HEK293 (cell line): Measurements from ENCODE around the gene PRR18.
A peak's percentile ranks its signal among the peaks of the same experiment; 100 is the strongest.

Experiments used
- CTCF ChIA-PET: fragments of 350-600 bp; formaldehyde crosslinking; extraction: SDS; loops from one replicate; lab custom pipeline; 2021; ENCODE audit warnings: antibody characterized with exemption; lab: Yijun Ruan, JAX
- POLR2A ChIA-PET: fragments of 300-600 bp; formaldehyde crosslinking; extraction: SDS; loops from one replicate; lab custom pipeline; 2020; ENCODE audit warnings: antibody characterized with exemption, inconsistent platforms; lab: Yijun Ruan, JAX
- H3K27ac ChIP-seq: fragments of 200-500 bp; sonication (Bioruptor generic); 2 replicates; pipeline ENCODE4 v1.5.1; 2014; ENCODE audit warnings: low read depth, low read length, control low read depth, inconsistent platforms; ENCODE audit errors: extremely low read depth
- H3K36me3 ChIP-seq, 2 experiments: fragments of 200-500 bp in 1 of 2; sonication (Bioruptor generic) in 1 of 2; 1 replicate in 1 of 2; 2 replicates in 1 of 2; pipeline ENCODE4 v1.5.1; 2014 to 2017; ENCODE audit warnings: inconsistent platforms in 2 of 2, low read length in 2 of 2; ENCODE audit not compliant: control insufficient read depth in 2 of 2, insufficient read depth in 1 of 2
- H3K4me1 ChIP-seq: fragments of 200-500 bp; sonication (Bioruptor generic); 2 replicates; pipeline ENCODE4 v1.5.1; 2014; ENCODE audit warnings: mild to moderate bottlenecking, low read length, inconsistent platforms; ENCODE audit not compliant: control insufficient read depth, insufficient read depth
- H3K4me3 ChIP-seq: 2 replicates; pipeline ENCODE4 v1.5.1; 2011; ENCODE audit warnings: low read depth, mild to moderate bottlenecking, control low read depth, low read length, moderate library complexity
- H3K9me3 ChIP-seq: fragments of 200-500 bp; sonication (Bioruptor generic); 2 replicates; pipeline ENCODE4 v1.5.1; 2014; ENCODE audit warnings: low read depth, low read length, inconsistent platforms; ENCODE audit not compliant: control insufficient read depth, insufficient read depth
- AEBP2 ChIP-seq: fragments of 450-650 bp; formaldehyde crosslinking; IDR thresholded peaks from 2 replicates; pipeline ENCODE4 v1.5.1; 2016; ENCODE audit warnings: missing biosample characterization, missing genetic modification characterization, borderline replicate concordance
- ELK4 ChIP-seq: IDR thresholded peaks from 2 replicates; pipeline ENCODE4 v1.6.1; 2011; ENCODE audit warnings: mild to moderate bottlenecking, low read depth, low read length, borderline replicate concordance
- GLIS2 ChIP-seq: fragments of 450-650 bp; formaldehyde crosslinking; IDR thresholded peaks from 2 replicates; pipeline ENCODE4 v1.5.1; 2016; ENCODE audit warnings: missing biosample characterization, missing genetic modification characterization
- MEIS1 ChIP-seq: sonication (generic); formaldehyde crosslinking; IDR thresholded peaks from 2 replicates; pipeline ENCODE4 v1.8.1; 2022; ENCODE audit warnings: missing genetic modification reagents, mild to moderate bottlenecking, borderline replicate concordance
- SCRT2 ChIP-seq: fragments of 450-650 bp; formaldehyde crosslinking; IDR thresholded peaks from 2 replicates; pipeline ENCODE4 v1.5.1; 2016; ENCODE audit warnings: missing biosample characterization, missing genetic modification characterization
- SP2 ChIP-seq: fragments of 450-650 bp; formaldehyde crosslinking; IDR thresholded peaks from 2 replicates; pipeline ENCODE4 v1.5.1; 2016; ENCODE audit warnings: missing biosample characterization, missing genetic modification characterization
- TCF7L2 ChIP-seq: IDR thresholded peaks from 2 replicates; pipeline ENCODE4 v1.6.1; 2011; ENCODE audit warnings: low read depth, mild to moderate bottlenecking, inconsistent platforms, low read length, moderate library complexity, borderline replicate concordance
- TSHZ1 ChIP-seq: fragments of 450-650 bp; formaldehyde crosslinking; IDR thresholded peaks from 2 replicates; pipeline ENCODE4 v1.5.1; 2016; ENCODE audit warnings: missing biosample characterization, missing genetic modification characterization, borderline replicate concordance
- ZBTB48 ChIP-seq: fragments of 450-650 bp; formaldehyde crosslinking; IDR thresholded peaks from 2 replicates; pipeline ENCODE4 v1.5.1; 2016; ENCODE audit warnings: missing biosample characterization, missing genetic modification characterization
- ZBTB49 ChIP-seq: fragments of 450-650 bp; formaldehyde crosslinking; IDR thresholded peaks from 2 replicates; pipeline ENCODE4 v1.5.1; 2016; ENCODE audit warnings: missing biosample characterization, missing genetic modification characterization, low read depth
- ZNF10 ChIP-seq: fragments of 450-650 bp; formaldehyde crosslinking; IDR thresholded peaks from 2 replicates; pipeline ENCODE4 v1.5.1; 2017; ENCODE audit warnings: missing biosample characterization, missing genetic modification characterization
- ZNF146 ChIP-seq: fragments of 450-650 bp; formaldehyde crosslinking; IDR thresholded peaks from 2 replicates; pipeline ENCODE4 v1.5.1; 2016; ENCODE audit warnings: missing biosample characterization, missing genetic modification characterization
- ZNF16 ChIP-seq: fragments of 450-650 bp; formaldehyde crosslinking; IDR thresholded peaks from 2 replicates; pipeline ENCODE4 v1.5.1; 2016; ENCODE audit warnings: low read depth, missing biosample characterization, missing genetic modification characterization
- ZNF169 ChIP-seq: fragments of 450-650 bp; formaldehyde crosslinking; IDR thresholded peaks from 2 replicates; pipeline ENCODE4 v1.5.1; 2016; ENCODE audit warnings: missing biosample characterization, missing genetic modification characterization
- ZNF221 ChIP-seq: fragments of 450-650 bp; formaldehyde crosslinking; IDR thresholded peaks from 2 replicates; pipeline ENCODE4 v1.5.1; 2017; ENCODE audit warnings: missing biosample characterization, missing genetic modification characterization, borderline replicate concordance
- ZNF266 ChIP-seq: fragments of 450-650 bp; formaldehyde crosslinking; IDR thresholded peaks from 2 replicates; pipeline ENCODE4 v1.5.1; 2016; ENCODE audit warnings: missing biosample characterization, missing genetic modification characterization, low read depth
- ZNF311 ChIP-seq: fragments of 450-650 bp; formaldehyde crosslinking; IDR thresholded peaks from 2 replicates; pipeline ENCODE4 v1.5.1; 2017; ENCODE audit warnings: missing biosample characterization, missing genetic modification characterization, borderline replicate concordance
- ZNF362 ChIP-seq: fragments of 450-650 bp; formaldehyde crosslinking; IDR thresholded peaks from 2 replicates; pipeline ENCODE4 v1.5.1; 2016; ENCODE audit warnings: missing biosample characterization, missing genetic modification characterization
- ZNF473 ChIP-seq: fragments of 450-650 bp; formaldehyde crosslinking; IDR thresholded peaks from 2 replicates; pipeline ENCODE4 v1.5.1; 2017; ENCODE audit warnings: missing biosample characterization, missing genetic modification characterization
- ZNF488 ChIP-seq: fragments of 450-650 bp; formaldehyde crosslinking; IDR thresholded peaks from 2 replicates; pipeline ENCODE4 v1.5.1; 2016; ENCODE audit warnings: missing biosample characterization, missing genetic modification characterization
- ZNF600 ChIP-seq: fragments of 450-650 bp; formaldehyde crosslinking; IDR thresholded peaks from 2 replicates; pipeline ENCODE4 v1.5.1; 2016; ENCODE audit warnings: missing biosample characterization, missing genetic modification characterization
- ZNF626 ChIP-seq: fragments of 450-650 bp; sonication (Bioruptor Pico); formaldehyde crosslinking; IDR thresholded peaks from 2 replicates; pipeline ENCODE4 v1.5.1; 2018; ENCODE audit warnings: missing biosample characterization, missing genetic modification characterization, inconsistent platforms
- ZNF776 ChIP-seq: fragments of 450-650 bp; formaldehyde crosslinking; IDR thresholded peaks from 2 replicates; pipeline ENCODE4 v1.5.0; 2017; ENCODE audit warnings: missing biosample characterization, missing genetic modification characterization, borderline replicate concordance
- ZNF785 ChIP-seq: fragments of 450-650 bp; formaldehyde crosslinking; IDR thresholded peaks from 2 replicates; pipeline ENCODE4 v1.5.1; 2016; ENCODE audit warnings: missing biosample characterization, missing genetic modification characterization

The PRR18 gene

GRCh38 chr6:166289207-166290060 is 18.8 kb downstream of the PRR18 start:
- no peaks in the 10 kb centered on the region for H3K36me3 ChIP-seq
- CTCF ChIA-PET: interaction anchor here (0.6 to 1.3 kb wide), 3 partner anchors 8 to 67 kb away, joined by 3 to 4 read pairs (median 4); no protein-coding TSS in a partner anchor
- no peak overlapping the region for H3K4me3 ChIP-seq
- no peaks in the 10 kb centered on the region for H3K9me3 ChIP-seq
- TF ChIP-seq GLIS2 (tag by site-specific recombination): no peak
- 0 out of 2 replicates have a peak, but pooled peaks have one; percentile 46 for TF ChIP-seq ZNF10 (tag by site-specific recombination)
- no peak for TF ChIP-seq ELK4
- peak; percentile 75; the same call in 1 of the 2 replicates for TF ChIP-seq ZNF600 (tag by site-specific recombination)
- no peak for TF ChIP-seq ZNF311 (tag by site-specific recombination)
- no peak for TF ChIP-seq SP2 (tag by site-specific recombination)
- no peak for TF ChIP-seq ZBTB49 (tag by site-specific recombination)
- no peak for TF ChIP-seq ZBTB48
- TF ChIP-seq ZNF221: no peak
- no peak overlapping the region for H3K27ac ChIP-seq
- no peaks in the 10 kb centered on the region for H3K4me1 ChIP-seq
- POLR2A ChIA-PET: interaction anchor here (0.7 kb wide), 1 partner anchor 24 kb away, joined by 5 read pairs; no protein-coding TSS in a partner anchor

GRCh38 chr6:166286839-166287271 is 21.3 kb downstream of the PRR18 start:
- Histone ChIP-seq H3K9me3 (no peaks in the 10 kb centered on the region), H3K27ac (no peak overlapping the region), H3K4me3 (no peak overlapping the region), H3K4me1 (no peaks in the 10 kb centered on the region), H3K36me3 (no peaks in the 10 kb centered on the region)
- CTCF ChIA-PET: no interaction called here
- POLR2A ChIA-PET: no interaction called here
- no peak for TF ChIP-seq ZNF626 (tag by site-specific recombination)
- TF ChIP-seq ZNF146 (tag by site-specific recombination): no peak
- TF ChIP-seq MEIS1 (CRISPR knock-in tag): no peak
- TF ChIP-seq ZNF362 (tag by site-specific recombination): no peak
- no peak for TF ChIP-seq ZNF776 (tag by site-specific recombination)
- TF ChIP-seq TCF7L2: no peak
- TF ChIP-seq TSHZ1 (tag by site-specific recombination): no peak
- no peak for TF ChIP-seq ZNF488 (tag by site-specific recombination)
- TF ChIP-seq AEBP2 (tag by site-specific recombination): no peak
- TF ChIP-seq ZNF266 (tag by site-specific recombination): no peak
- TF ChIP-seq ZNF169: no peak
- no peak for TF ChIP-seq ZNF785 (tag by site-specific recombination)
- TF ChIP-seq ZNF473 (tag by site-specific recombination): no peak
- no peak for TF ChIP-seq ZNF16 (tag by site-specific recombination)
- no peak for TF ChIP-seq SCRT2 (tag by site-specific recombination)
